ENCODE results near the gene SGTA. TPM values are rescaled to one million over a fixed set of nuclear protein-coding genes. Genes with fewer than 3 reads are reported as not detected.

Gene SGTA
- total and polyA plus RNA-seq, 2 of the 13 experiments (the other 11 are each of a cell fraction or from before 2014, with no cell fraction given), result 43.9 to 47.4 TPM

DNA sequence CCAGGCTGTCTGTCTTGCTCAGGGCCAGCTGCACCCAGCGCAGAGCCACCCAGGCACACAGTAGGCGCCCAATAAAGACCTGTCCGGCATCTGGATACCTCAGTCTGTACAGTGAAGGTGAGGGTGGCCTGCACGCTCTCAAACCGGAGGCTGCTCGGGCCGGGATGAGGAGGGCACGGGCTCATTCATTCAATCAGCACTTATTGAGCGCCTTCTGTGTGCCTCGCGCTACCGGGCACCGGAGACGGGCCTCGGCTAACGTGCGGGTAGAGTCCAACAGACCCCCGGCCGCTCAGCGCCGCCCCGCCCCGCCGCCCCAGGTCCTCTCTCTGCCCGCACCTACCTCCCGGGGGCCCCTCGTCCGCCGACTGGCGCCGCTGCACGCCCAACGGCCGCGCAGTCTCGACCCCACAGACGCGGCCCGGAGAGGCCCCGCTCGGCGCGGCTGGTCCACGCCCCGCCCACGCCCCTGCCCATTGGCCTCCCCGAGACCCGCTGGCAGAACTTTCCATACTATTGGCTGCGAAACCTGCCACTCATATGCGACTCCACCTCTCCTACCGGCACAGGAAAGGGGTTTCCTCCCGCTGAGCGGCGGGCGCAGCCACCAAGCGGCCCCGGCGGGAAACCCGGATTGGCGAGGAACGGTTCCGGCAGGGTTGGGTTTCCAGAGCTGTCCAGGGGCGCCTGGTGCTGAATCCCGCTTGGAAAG, 43.3 kb downstream of the SGTA start, which contains the start of gene SLC39A3 (continued):
- TF ChIP-seq TSC22D2 (CRISPR knock-in tag; IDR thresholded peaks at IDR 0.05; ENCODE audit: borderline replicate concordance), result peak; percentile 99
- peak; percentile 87 for TF ChIP-seq ASH2L (IDR thresholded peaks at IDR 0.05; ENCODE audit: insufficient read length, low read depth, low read length)
- TF ChIP-seq SNRNP70 (IDR thresholded peaks at IDR 0.05; ENCODE audit: low read depth, low read length), result no peak
- TF ChIP-seq, protein P1, sequence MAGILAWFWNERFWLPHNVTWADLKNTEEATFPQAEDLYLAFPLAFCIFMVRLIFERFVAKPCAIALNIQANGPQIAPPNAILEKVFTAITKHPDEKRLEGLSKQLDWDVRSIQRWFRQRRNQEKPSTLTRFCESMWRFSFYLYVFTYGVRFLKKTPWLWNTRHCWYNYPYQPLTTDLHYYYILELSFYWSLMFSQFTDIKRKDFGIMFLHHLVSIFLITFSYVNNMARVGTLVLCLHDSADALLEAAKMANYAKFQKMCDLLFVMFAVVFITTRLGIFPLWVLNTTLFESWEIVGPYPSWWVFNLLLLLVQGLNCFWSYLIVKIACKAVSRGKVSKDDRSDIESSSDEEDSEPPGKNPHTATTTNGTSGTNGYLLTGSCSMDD (CRISPR knock-in tag; IDR thresholded peaks at IDR 0.05), result peak; percentile 41; the same call in 1 of the 2 replicates
- TF ChIP-seq HDAC1 (CRISPR knock-in tag; IDR thresholded peaks at IDR 0.05), result peak; percentile 98
- TF ChIP-seq SUZ12 (IDR thresholded peaks at IDR 0.05; ENCODE audit: low read depth, low read length), result no peak
- TF ChIP-seq, protein P2, sequence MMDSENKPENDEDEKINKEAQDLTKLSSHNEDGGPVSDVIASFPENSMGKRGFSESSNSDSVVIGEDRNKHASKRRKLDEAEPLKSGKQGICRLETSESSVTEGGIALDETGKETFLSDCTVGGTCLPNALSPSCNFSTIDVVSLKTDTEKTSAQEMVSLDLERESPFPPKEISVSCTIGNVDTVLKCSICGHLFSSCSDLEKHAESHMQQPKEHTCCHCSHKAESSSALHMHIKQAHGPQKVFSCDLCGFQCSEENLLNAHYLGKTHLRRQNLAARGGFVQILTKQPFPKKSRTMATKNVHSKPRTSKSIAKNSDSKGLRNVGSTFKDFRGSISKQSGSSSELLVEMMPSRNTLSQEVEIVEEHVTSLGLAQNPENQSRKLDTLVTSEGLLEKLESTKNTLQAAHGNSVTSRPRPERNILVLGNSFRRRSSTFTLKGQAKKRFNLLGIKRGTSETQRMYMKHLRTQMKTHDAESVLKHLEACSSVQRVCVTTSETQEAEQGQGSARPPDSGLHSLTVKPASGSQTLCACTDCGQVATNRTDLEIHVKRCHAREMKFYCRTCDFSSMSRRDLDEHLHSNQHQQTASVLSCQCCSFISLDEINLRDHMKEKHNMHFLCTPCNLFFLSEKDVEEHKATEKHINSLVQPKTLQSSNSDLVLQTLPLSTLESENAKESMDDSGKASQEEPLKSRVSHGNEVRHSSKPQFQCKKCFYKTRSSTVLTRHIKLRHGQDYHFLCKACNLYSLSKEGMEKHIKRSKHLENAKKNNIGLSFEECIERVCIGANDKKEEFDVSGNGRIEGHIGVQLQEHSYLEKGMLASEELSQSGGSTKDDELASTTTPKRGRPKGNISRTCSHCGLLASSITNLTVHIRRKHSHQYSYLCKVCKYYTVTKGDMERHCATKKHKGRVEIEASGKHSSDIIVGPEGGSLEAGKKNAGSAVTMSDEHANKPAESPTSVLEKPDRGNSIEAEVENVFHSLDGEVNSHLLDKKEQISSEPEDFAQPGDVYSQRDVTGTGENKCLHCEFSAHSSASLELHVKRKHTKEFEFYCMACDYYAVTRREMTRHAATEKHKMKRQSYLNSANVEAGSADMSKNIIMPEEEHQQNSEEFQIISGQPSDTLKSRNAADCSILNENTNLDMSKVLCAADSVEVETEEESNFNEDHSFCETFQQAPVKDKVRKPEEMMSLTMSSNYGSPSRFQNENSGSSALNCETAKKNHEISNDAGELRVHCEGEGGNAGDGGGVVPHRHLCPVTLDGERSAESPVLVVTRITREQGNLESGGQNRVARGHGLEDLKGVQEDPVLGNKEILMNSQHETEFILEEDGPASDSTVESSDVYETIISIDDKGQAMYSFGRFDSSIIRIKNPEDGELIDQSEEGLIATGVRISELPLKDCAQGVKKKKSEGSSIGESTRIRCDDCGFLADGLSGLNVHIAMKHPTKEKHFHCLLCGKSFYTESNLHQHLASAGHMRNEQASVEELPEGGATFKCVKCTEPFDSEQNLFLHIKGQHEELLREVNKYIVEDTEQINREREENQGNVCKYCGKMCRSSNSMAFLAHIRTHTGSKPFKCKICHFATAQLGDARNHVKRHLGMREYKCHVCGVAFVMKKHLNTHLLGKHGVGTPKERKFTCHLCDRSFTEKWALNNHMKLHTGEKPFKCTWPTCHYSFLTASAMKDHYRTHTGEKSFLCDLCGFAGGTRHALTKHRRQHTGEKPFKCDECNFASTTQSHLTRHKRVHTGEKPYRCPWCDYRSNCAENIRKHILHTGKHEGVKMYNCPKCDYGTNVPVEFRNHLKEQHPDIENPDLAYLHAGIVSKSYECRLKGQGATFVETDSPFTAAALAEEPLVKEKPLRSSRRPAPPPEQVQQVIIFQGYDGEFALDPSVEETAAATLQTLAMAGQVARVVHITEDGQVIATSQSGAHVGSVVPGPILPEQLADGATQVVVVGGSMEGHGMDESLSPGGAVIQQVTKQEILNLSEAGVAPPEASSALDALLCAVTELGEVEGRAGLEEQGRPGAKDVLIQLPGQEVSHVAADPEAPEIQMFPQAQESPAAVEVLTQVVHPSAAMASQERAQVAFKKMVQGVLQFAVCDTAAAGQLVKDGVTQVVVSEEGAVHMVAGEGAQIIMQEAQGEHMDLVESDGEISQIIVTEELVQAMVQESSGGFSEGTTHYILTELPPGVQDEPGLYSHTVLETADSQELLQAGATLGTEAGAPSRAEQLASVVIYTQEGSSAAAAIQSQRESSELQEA (CRISPR knock-in tag; IDR thresholded peaks at IDR 0.05; ENCODE audit: not compliant biosample characterization), result peak; percentile 92
- peak; percentile 78; the same call in 1 of the 2 replicates for TF ChIP-seq ARHGAP35 (CRISPR knock-in tag; IDR thresholded peaks at IDR 0.05; ENCODE audit: borderline replicate concordance)
- peak; percentile 95; the same call in 1 of the 2 replicates for TF ChIP-seq ZFP37 (CRISPR knock-in tag; IDR thresholded peaks at IDR 0.05; ENCODE audit: borderline replicate concordance)
- TF ChIP-seq, protein P3, sequence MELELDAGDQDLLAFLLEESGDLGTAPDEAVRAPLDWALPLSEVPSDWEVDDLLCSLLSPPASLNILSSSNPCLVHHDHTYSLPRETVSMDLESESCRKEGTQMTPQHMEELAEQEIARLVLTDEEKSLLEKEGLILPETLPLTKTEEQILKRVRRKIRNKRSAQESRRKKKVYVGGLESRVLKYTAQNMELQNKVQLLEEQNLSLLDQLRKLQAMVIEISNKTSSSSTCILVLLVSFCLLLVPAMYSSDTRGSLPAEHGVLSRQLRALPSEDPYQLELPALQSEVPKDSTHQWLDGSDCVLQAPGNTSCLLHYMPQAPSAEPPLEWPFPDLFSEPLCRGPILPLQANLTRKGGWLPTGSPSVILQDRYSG (CRISPR knock-in tag; IDR thresholded peaks at IDR 0.05), result peak; percentile 93; the same call in 1 of the 2 replicates
- TF ChIP-seq MIXL1 (CRISPR knock-in tag; IDR thresholded peaks at IDR 0.05), result peak; percentile 94
- TF ChIP-seq ZNF468 (CRISPR knock-in tag; IDR thresholded peaks at IDR 0.05), result no peak
- TF ChIP-seq ELF3 (CRISPR knock-in tag; IDR thresholded peaks at IDR 0.05), result peak; percentile 94
- no peak for TF ChIP-seq JUND (CRISPR knock-in tag; IDR thresholded peaks at IDR 0.05)
- TF ChIP-seq FOXP1 (IDR thresholded peaks at IDR 0.05), result no peak
- no peak; the same call in 1 of the 2 replicates for TF ChIP-seq FOXP1 (CRISPR knock-in tag; IDR thresholded peaks at IDR 0.05)
- TF ChIP-seq ZNF709 (CRISPR knock-in tag; IDR thresholded peaks at IDR 0.05), result peak; percentile 97
- TF ChIP-seq AGO1 (IDR thresholded peaks at IDR 0.05; ENCODE audit: low read depth, low read length, poor library complexity, severe bottlenecking), result peak; percentile 71
- TF ChIP-seq, protein P4, sequence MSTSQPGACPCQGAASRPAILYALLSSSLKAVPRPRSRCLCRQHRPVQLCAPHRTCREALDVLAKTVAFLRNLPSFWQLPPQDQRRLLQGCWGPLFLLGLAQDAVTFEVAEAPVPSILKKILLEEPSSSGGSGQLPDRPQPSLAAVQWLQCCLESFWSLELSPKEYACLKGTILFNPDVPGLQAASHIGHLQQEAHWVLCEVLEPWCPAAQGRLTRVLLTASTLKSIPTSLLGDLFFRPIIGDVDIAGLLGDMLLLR (CRISPR knock-in tag; IDR thresholded peaks at IDR 0.05), result peak; percentile 89
- TF ChIP-seq ZMYM4 (CRISPR knock-in tag; IDR thresholded peaks at IDR 0.05), result peak; percentile 95

Measured in HepG2 (cell line).